ENCODE results near the gene SMPD3. TPM values are rescaled to one million over a fixed set of nuclear protein-coding genes. Genes with fewer than 3 reads are reported as not detected.

SMPD3 gene
- total and polyA plus RNA-seq, 2 experiments from 2014 or later = 0.57 to 0.83 TPM

- H3K36me3 Mint-ChIP-seq (ENCODE audit: low read depth) = no peaks in the 10 kb centered on the region
These were observed 59.3 kb downstream of the SMPD3 start for GRCh38 chr16:68389006-68389405.

GRCh38 chr16:68388124-68388523 is 60.2 kb downstream of the SMPD3 start:
- no peaks in the 10 kb centered on the region for H3K36me3 ChIP-seq (ENCODE audit: insufficient read depth)
- H3K9me2 ChIP-seq (ENCODE audit: insufficient read depth) = peaks cover 3% of the 10 kb centered on the region; the same call in 1 of the 2 replicates
- Mint-ChIP-seq H3K4me1 (peaks cover 51% of the 10 kb centered on the region), H3K4me3 (no peak overlapping the region), H3K36me3 (ENCODE audit: low read depth) (no peaks in the 10 kb centered on the region), H3K9me3 (no peaks in the 10 kb centered on the region), H3K27me3 (ENCODE audit: insufficient read depth, low read depth, poor library complexity) (peaks cover 10% of the 10 kb centered on the region), H3K27ac (no peak overlapping the region)
- no peaks in the 10 kb centered on the region for H3F3A ChIP-seq (replicated peaks; ENCODE audit: low read depth)
- DNase-seq (ENCODE audit: low spot score) (no peak), ATAC-seq (no peak)
- no peak overlapping the region for H3K4me2 ChIP-seq
- H3K4me1 ChIP-seq (ENCODE audit: insufficient read depth) = peaks cover 38% of the 10 kb centered on the region
- H2AFZ ChIP-seq = peak overlapping the region; percentile 63; the same call in 1 of the 2 replicates
- no peaks in the 10 kb centered on the region for H3K27me3 ChIP-seq (ENCODE audit: insufficient read depth)
- no peak overlapping the region for H3K27ac ChIP-seq (ENCODE audit: low read depth)
- no peak overlapping the region for H3K4me3 ChIP-seq
- H4K20me1 ChIP-seq (replicated peaks; ENCODE audit: insufficient read depth) = no peaks in the 10 kb centered on the region
- H3K79me2 ChIP-seq (replicated peaks; ENCODE audit: insufficient read depth) = no peaks in the 10 kb centered on the region
- TF ChIP-seq, protein P1, sequence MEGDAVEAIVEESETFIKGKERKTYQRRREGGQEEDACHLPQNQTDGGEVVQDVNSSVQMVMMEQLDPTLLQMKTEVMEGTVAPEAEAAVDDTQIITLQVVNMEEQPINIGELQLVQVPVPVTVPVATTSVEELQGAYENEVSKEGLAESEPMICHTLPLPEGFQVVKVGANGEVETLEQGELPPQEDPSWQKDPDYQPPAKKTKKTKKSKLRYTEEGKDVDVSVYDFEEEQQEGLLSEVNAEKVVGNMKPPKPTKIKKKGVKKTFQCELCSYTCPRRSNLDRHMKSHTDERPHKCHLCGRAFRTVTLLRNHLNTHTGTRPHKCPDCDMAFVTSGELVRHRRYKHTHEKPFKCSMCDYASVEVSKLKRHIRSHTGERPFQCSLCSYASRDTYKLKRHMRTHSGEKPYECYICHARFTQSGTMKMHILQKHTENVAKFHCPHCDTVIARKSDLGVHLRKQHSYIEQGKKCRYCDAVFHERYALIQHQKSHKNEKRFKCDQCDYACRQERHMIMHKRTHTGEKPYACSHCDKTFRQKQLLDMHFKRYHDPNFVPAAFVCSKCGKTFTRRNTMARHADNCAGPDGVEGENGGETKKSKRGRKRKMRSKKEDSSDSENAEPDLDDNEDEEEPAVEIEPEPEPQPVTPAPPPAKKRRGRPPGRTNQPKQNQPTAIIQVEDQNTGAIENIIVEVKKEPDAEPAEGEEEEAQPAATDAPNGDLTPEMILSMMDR (conservative IDR thresholded peaks at IDR 0.05; ENCODE audit: low read depth in 2 of 2) = no peak
- TF ChIP-seq EZH2 (IDR thresholded peaks at IDR 0.05; ENCODE audit: low read depth, unreplicated experiment) (no peak), NANOG (IDR thresholded peaks at IDR 0.05; ENCODE audit: borderline replicate concordance) (no peak), JUNB (IDR thresholded peaks at IDR 0.05; ENCODE audit: unreplicated experiment) (no peak), REST (IDR thresholded peaks at IDR 0.05; ENCODE audit: unreplicated experiment) (no peak), EZH2phosphoT487 (IDR thresholded peaks at IDR 0.05; ENCODE audit: unreplicated experiment) (no peak), ZNF114 (CRISPR knock-in tag; IDR thresholded peaks at IDR 0.05) (no peak), STAT1 (IDR thresholded peaks at IDR 0.05; ENCODE audit: unreplicated experiment) (no peak), CREB1 (CRISPR knock-in tag; IDR thresholded peaks at IDR 0.05; ENCODE audit: low read depth) (no peak), ZNF331 (CRISPR knock-in tag; IDR thresholded peaks at IDR 0.05; ENCODE audit: low read depth) (no peak), POLR2AphosphoS5 (IDR thresholded peaks at IDR 0.05; ENCODE audit: low read depth) (no peak)
- TF ChIP-seq, protein P2, sequence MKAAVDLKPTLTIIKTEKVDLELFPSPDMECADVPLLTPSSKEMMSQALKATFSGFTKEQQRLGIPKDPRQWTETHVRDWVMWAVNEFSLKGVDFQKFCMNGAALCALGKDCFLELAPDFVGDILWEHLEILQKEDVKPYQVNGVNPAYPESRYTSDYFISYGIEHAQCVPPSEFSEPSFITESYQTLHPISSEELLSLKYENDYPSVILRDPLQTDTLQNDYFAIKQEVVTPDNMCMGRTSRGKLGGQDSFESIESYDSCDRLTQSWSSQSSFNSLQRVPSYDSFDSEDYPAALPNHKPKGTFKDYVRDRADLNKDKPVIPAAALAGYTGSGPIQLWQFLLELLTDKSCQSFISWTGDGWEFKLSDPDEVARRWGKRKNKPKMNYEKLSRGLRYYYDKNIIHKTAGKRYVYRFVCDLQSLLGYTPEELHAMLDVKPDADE (IDR thresholded peaks at IDR 0.05) = no peak

More at GRCh38 chr16:68389006-68389405, 59.3 kb downstream of the SMPD3 start:
- Mint-ChIP-seq H3K27ac (no peak overlapping the region), H3K9me3 (no peaks in the 10 kb centered on the region), H3K27me3 (ENCODE audit: insufficient read depth, low read depth, poor library complexity) (peaks cover 8% of the 10 kb centered on the region), H3K4me1 (peaks cover 51% of the 10 kb centered on the region), H3K4me3 (no peak overlapping the region)
- Histone ChIP-seq H3K27me3 (ENCODE audit: insufficient read depth) (no peaks in the 10 kb centered on the region), H3K27ac (ENCODE audit: low read depth) (no peak overlapping the region), H3K4me1 (ENCODE audit: insufficient read depth) (peaks cover 43% of the 10 kb centered on the region), H3F3A (replicated peaks; ENCODE audit: low read depth) (no peaks in the 10 kb centered on the region), H2AFZ (no peak overlapping the region), H3K79me2 (replicated peaks; ENCODE audit: insufficient read depth) (no peaks in the 10 kb centered on the region), H3K36me3 (ENCODE audit: insufficient read depth) (no peaks in the 10 kb centered on the region), H3K9me2 (ENCODE audit: insufficient read depth) (peaks cover 4% of the 10 kb centered on the region; the same call in 1 of the 2 replicates), H3K4me2 (no peak overlapping the region), H3K4me3 (no peak overlapping the region), H4K20me1 (replicated peaks; ENCODE audit: insufficient read depth) (no peaks in the 10 kb centered on the region)
- DNase-seq (ENCODE audit: low spot score) (no peak), ATAC-seq (peak; percentile 8; the same call in 1 of the 3 replicates)
- TF ChIP-seq, protein P1 (conservative IDR thresholded peaks at IDR 0.05; ENCODE audit: low read depth in 2 of 2) = peak in 1 of 2 experiments; percentile 21; a peak in 1 of 4 replicates
- TF ChIP-seq EZH2 (IDR thresholded peaks at IDR 0.05; ENCODE audit: low read depth, unreplicated experiment) = no peak
